HL-60 (cell line): ENCODE data around the gene DLL1.

Experiments used
- DNase-seq, 2 experiments: peaks; one replicate each; pipeline ENCODE4 v3.0.0-alpha.2; 2010 to 2020; ENCODE audit warnings: low read depth in 1 of 2, low spot score in 1 of 2
- H3K27ac ChIP-seq: fragments of 250-450 bp; sonication (Bioruptor Pico); replicated peaks from 2 replicates; pipeline ENCODE4 v1.5.1; 2020; ENCODE audit warnings: mild to moderate bottlenecking, moderate library complexity
- H3K27me3 ChIP-seq: fragments of 250-450 bp; sonication (Bioruptor Pico); 2 replicates; pipeline ENCODE4 v1.5.1; 2021; ENCODE audit warnings: mild to moderate bottlenecking, moderate library complexity; ENCODE audit not compliant: insufficient read depth, poor library complexity, severe bottlenecking
- H3K4me3 ChIP-seq: replicated peaks from 2 replicates; pipeline ENCODE4 v1.5.1; 2011; ENCODE audit warnings: mild to moderate bottlenecking, control low read depth, low read length; ENCODE audit not compliant: insufficient read depth
- CTCF ChIP-seq: IDR thresholded peaks from one replicate; pipeline ENCODE4 v1.5.1; 2011; ENCODE audit warnings: low read length, control low read depth, inconsistent platforms; ENCODE audit not compliant: insufficient read depth
- GABPA ChIP-seq: IDR thresholded peaks from 2 replicates; pipeline ENCODE4 v1.6.1; 2012; ENCODE audit warnings: low read depth
- POLR2AphosphoS5 ChIP-seq: IDR thresholded peaks from 2 replicates; pipeline ENCODE4 v1.6.1; 2012; ENCODE audit warnings: low read depth
- SPI1 ChIP-seq: IDR thresholded peaks from 2 replicates; pipeline ENCODE4 v1.6.1; 2012; ENCODE audit warnings: low read depth, mild to moderate bottlenecking, borderline replicate concordance
- TF ChIP-seq, protein P1 (sequence below): IDR thresholded peaks from 2 replicates; pipeline ENCODE4 v1.6.1; 2012; ENCODE audit warnings: low read depth; ENCODE audit not compliant: insufficient replicate concordance

The DLL1 gene

GRCh38 chr6:170278743-170279094, 12.2 kb downstream of the DLL1 start:
- TF ChIP-seq CTCF (no peak), GABPA (peak; percentile 69)
- no peak overlapping the region for H3K4me3 ChIP-seq
- no peak overlapping the region; the same call in 1 of the 2 replicates for H3K27ac ChIP-seq
- peak in 1 of 2 experiments; percentile 63 for DNase-seq
- H3K27me3 ChIP-seq, result no peaks in the 10 kb centered on the region

GRCh38 chr6:170277893-170278742, 12.8 kb downstream of the DLL1 start:
- H3K27me3 ChIP-seq, result no peaks in the 10 kb centered on the region
- peak in 1 of 2 experiments; percentile 14 for DNase-seq
- no peak for TF ChIP-seq CTCF
- TF ChIP-seq, protein P1, sequence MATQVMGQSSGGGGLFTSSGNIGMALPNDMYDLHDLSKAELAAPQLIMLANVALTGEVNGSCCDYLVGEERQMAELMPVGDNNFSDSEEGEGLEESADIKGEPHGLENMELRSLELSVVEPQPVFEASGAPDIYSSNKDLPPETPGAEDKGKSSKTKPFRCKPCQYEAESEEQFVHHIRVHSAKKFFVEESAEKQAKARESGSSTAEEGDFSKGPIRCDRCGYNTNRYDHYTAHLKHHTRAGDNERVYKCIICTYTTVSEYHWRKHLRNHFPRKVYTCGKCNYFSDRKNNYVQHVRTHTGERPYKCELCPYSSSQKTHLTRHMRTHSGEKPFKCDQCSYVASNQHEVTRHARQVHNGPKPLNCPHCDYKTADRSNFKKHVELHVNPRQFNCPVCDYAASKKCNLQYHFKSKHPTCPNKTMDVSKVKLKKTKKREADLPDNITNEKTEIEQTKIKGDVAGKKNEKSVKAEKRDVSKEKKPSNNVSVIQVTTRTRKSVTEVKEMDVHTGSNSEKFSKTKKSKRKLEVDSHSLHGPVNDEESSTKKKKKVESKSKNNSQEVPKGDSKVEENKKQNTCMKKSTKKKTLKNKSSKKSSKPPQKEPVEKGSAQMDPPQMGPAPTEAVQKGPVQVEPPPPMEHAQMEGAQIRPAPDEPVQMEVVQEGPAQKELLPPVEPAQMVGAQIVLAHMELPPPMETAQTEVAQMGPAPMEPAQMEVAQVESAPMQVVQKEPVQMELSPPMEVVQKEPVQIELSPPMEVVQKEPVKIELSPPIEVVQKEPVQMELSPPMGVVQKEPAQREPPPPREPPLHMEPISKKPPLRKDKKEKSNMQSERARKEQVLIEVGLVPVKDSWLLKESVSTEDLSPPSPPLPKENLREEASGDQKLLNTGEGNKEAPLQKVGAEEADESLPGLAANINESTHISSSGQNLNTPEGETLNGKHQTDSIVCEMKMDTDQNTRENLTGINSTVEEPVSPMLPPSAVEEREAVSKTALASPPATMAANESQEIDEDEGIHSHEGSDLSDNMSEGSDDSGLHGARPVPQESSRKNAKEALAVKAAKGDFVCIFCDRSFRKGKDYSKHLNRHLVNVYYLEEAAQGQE, result no peak
- TF ChIP-seq SPI1, result no peak
- no peak for TF ChIP-seq POLR2AphosphoS5
- no peak for TF ChIP-seq GABPA
- no peak overlapping the region; the same call in 1 of the 2 replicates for H3K27ac ChIP-seq
- H3K4me3 ChIP-seq, result no peak overlapping the region

GRCh38 chr6:170276369-170277057, 14.4 kb downstream of the DLL1 start:
- no peak for DNase-seq
- H3K27me3 ChIP-seq, result peaks cover 2% of the 10 kb centered on the region
- no peak for TF ChIP-seq SPI1
- no peak for TF ChIP-seq CTCF
- no peak for TF ChIP-seq GABPA
- no peak for TF ChIP-seq POLR2AphosphoS5
- TF ChIP-seq, protein P1, result no peak
- H3K4me3 ChIP-seq, result no peak overlapping the region
- H3K27ac ChIP-seq, result no peak overlapping the region
